Ovary (tissue), 9 donors: ENCODE data around the gene SDK1. TPM values are rescaled to one million over a fixed set of nuclear protein-coding genes. Genes with fewer than 3 reads are reported as not detected.
A peak's percentile ranks its signal among the peaks of the same experiment; 100 is the strongest.

ENCODE experiments used
- DNase-seq, 5 donors: peaks; one replicate each; pipeline ENCODE4 v3.0.0-alpha.2; 2019 to 2020
- H3K27ac ChIP-seq, 2 donors: fragments of 200-600 bp; one replicate each; pipeline versions ENCODE4 v1.5.1 to v1.8.0; 2019 to 2022
- H3K27me3 ChIP-seq: fragments of 200-600 bp; one replicate; pipeline ENCODE4 v1.8.0; 2022
- H3K36me3 ChIP-seq: fragments of 200-600 bp; sonication (generic); one replicate; pipeline ENCODE4 v1.5.1; 2019
- H3K4me1 ChIP-seq: one replicate; pipeline ENCODE4 v1.8.1; 2013; ENCODE audit warnings: mild to moderate bottlenecking, moderate library complexity; ENCODE audit not compliant: insufficient read depth
- H3K4me3 ChIP-seq: fragments of 200-600 bp; sonication (generic); one replicate; pipeline ENCODE4 v1.5.1; 2017
- H3K9me3 ChIP-seq, 2 donors: fragments of 200-600 bp in 1 of 2; sonication (generic) in 1 of 2; one replicate each; pipeline versions ENCODE4 v1.5.1 to v1.8.1; 2013 to 2019; ENCODE audit warnings: mild to moderate bottlenecking in 1 of 2, moderate library complexity in 1 of 2
- CTCF ChIP-seq, 3 donors: fragments of 450-650 bp in 2 of 3; fragments of 200-600 bp in 1 of 3; IDR thresholded peaks; one replicate each; pipeline versions ENCODE4 v1.5.1 to v1.8.0; 2016 to 2022; ENCODE audit warnings: antibody characterized with exemption in 3 of 3, mild to moderate bottlenecking in 1 of 3
- EP300 ChIP-seq: sonication (generic); formaldehyde crosslinking; IDR thresholded peaks from one replicate; pipeline ENCODE4 v1.6.1; 2017; ENCODE audit warnings: antibody characterized with exemption
- POLR2A ChIP-seq: fragments of 450-650 bp; IDR thresholded peaks from one replicate; pipeline ENCODE4 v1.6.1; 2017; ENCODE audit warnings: antibody characterized with exemption, mild to moderate bottlenecking, moderate library complexity
- WGBS, 3 donors: extraction: QIAGEN DNeasy Blood & Tissue Kit in 1 of 3; methylation state at CpG; one replicate each; pipeline versions ENCODE4 v1.1.5 to v1.1.7; 2013 to 2017; 5-methylcytosine and 5-hydroxymethylcytosine counted together
- intact Hi-C, 4 donors: fragments of 100-400 bp; cut with DNase I; formaldehyde crosslinking; loops; one replicate each; pipeline versions ENCODE4 v1.11.0 to v1.15.1; 2022 to 2023
- polyA plus RNA-seq, 2 donors: library from polyadenylated mRNA; stranded (reverse); fragments of 200-250 nt in 1 of 2; fragments of 350-450 nt in 1 of 2; fragmentation: Illumina TruSeq in 1 of 2; extraction: RNeasy Lipid Tissue Mini Kit (QIAGEN cat#74804) in 1 of 2; gene quantifications; one replicate each; pipeline ENCODE4 v1.2.3, GENCODE V29; 2013 to 2014
- total RNA-seq, 7 donors: library from RNA; depleted of rRNA in 2 of 7; stranded (reverse); fragments of >200 nt in 2 of 7; fragmentation: NEBNext Ultra II Directional in 3 of 7; extraction: Animal tissue kit (Norgen Biotek cat#: 25700) in 3 of 7; gene quantifications; one replicate each; pipeline versions ENCODE4 v1.1.0 to v1.2.4, GENCODE V29; 2016 to 2023
- donor health status: DM: no; HTN: no; CAD: no; lungs with moderate emphysema.
- donor health status: DM: no; HTN: no; CAD: no.
- donor health status: Bipolar disorder and iron deficiency.
- donor health status: DM: yes; HTN: yes; CAD: no.
- donor health status: DM: no; HTN: no; CAD: no.
- donor health status: DM: yes; HTN: yes; CAD: no.

SDK1 gene
- total and polyA plus RNA-seq, 9 donors: 1.2 to 13.3 (median 4.4) TPM

- no peak overlapping the region for H3K27ac ChIP-seq
- H3K27me3 ChIP-seq: no peaks in the 10 kb centered on the region
- no peaks in the 10 kb centered on the region for H3K36me3 ChIP-seq
- 86 to 92% (median 87%) methylated on average over 1 of the region's 1 CpG for WGBS, 3 donors
- TF ChIP-seq CTCF (IDR thresholded peaks at IDR 0.05) (no peak), EP300 (no peak), POLR2A (no peak)
- no peak overlapping the region for H3K4me3 ChIP-seq
- intact Hi-C loops: no loop called here
- H3K4me1 ChIP-seq: no peaks in the 10 kb centered on the region
- DNase-seq: no peak
- H3K9me3 ChIP-seq: peaks cover 0 to 2% of the 10 kb centered on the region in 2 donors
These were observed 480.6 kb downstream of the SDK1 start for GRCh38 chr7:3781607-3782006.

- peak in 1 of 5 donors; percentile 15 for DNase-seq
- TF ChIP-seq EP300 (no peak), POLR2A (no peak), CTCF (IDR thresholded peaks at IDR 0.05) (no peak)
- Histone ChIP-seq H3K9me3 (no peaks in the 10 kb centered on the region), H3K4me3 (no peak overlapping the region), H3K36me3 (no peaks in the 10 kb centered on the region), H3K4me1 (no peaks in the 10 kb centered on the region), H3K27ac (no peak overlapping the region), H3K27me3 (no peaks in the 10 kb centered on the region)
- 29 to 45% (median 35%) methylated on average over 15 of the region's 15 CpGs for WGBS, 3 donors
- intact Hi-C loops: no loop called here
These were observed 486.7 kb downstream of the SDK1 start for GRCh38 chr7:3787717-3788264.

GRCh38 chr7:3790803-3791202 is 489.8 kb downstream of the SDK1 start:
- Histone ChIP-seq H3K27ac (no peak overlapping the region), H3K4me3 (no peak overlapping the region), H3K27me3 (no peaks in the 10 kb centered on the region), H3K36me3 (no peaks in the 10 kb centered on the region), H3K4me1 (no peaks in the 10 kb centered on the region), H3K9me3 (no peaks in the 10 kb centered on the region)
- DNase-seq: no peak
- intact Hi-C loops: no loop called here
- WGBS, 3 donors: 89 to 92% (median 90%) methylated on average over 2 of the region's 2 CpGs
- TF ChIP-seq CTCF (IDR thresholded peaks at IDR 0.05) (no peak), POLR2A (no peak), EP300 (no peak)

- intact Hi-C loops: no loop called here
- WGBS, 3 donors: 73 to 82% (median 74%) methylated on average over 9 of the region's 9 CpGs
- H3K4me3 ChIP-seq: no peak overlapping the region
- no peaks in the 10 kb centered on the region for H3K36me3 ChIP-seq
- H3K27me3 ChIP-seq: no peaks in the 10 kb centered on the region
- TF ChIP-seq POLR2A: no peak
- no peak for TF ChIP-seq EP300
- no peak for TF ChIP-seq CTCF (IDR thresholded peaks at IDR 0.05)
- no peaks in the 10 kb centered on the region for H3K9me3 ChIP-seq
- no peak overlapping the region for H3K27ac ChIP-seq
- DNase-seq: no peak
- H3K4me1 ChIP-seq: no peaks in the 10 kb centered on the region
These were observed 490.3 kb downstream of the SDK1 start for GRCh38 chr7:3791327-3791726.
